Measurements from ENCODE around the gene IL1RAPL1. TPM values are rescaled to one million over a fixed set of nuclear protein-coding genes. Genes with fewer than 3 reads are reported as not detected.

IL1RAPL1 gene
- total RNA-seq, 4 donors from 2014 or later: 0.24 to 6.2 TPM; not detected in 2

DNA sequence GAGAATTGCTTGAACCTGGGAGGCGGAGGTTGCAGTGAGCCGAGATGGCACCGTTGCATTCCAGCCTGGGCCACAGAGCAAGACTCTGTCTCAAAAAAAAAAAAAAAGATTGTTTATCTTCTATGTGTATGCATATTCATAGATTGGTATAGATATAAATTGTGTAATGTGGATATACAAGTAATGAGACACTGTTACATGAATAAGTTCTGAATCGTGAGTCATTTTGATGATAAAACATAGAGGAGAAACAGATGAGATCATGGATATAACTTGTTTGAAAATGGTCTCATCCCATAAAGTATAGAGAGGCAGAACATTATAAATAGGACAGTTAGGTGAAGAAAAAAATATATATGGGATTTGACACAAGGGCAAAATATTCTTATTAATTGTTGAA is 628.0 kb downstream of the IL1RAPL1 start:
- no peak for TF ChIP-seq CTCF (IDR thresholded peaks at IDR 0.05)
- no peak for TF ChIP-seq POLR2A (IDR thresholded peaks at IDR 0.05)
- intact Hi-C loops (cut with DNase I; ENCODE audit: low total_unique reads): no loop called here
- Histone ChIP-seq H3K4me1 (no peaks in the 10 kb centered on the region), H3K4me3 (no peak overlapping the region), H3K27ac (no peak overlapping the region), H3K36me3 (no peaks in the 10 kb centered on the region), H3K27me3 (no peaks in the 10 kb centered on the region), H3K9me3 (no peaks in the 10 kb centered on the region)
- DNase-seq: no peak

- Histone ChIP-seq H3K36me3 (no peaks in the 10 kb centered on the region), H3K4me1 (no peaks in the 10 kb centered on the region), H3K4me3 (no peak overlapping the region), H3K9me3 (no peaks in the 10 kb centered on the region), H3K27me3 (no peaks in the 10 kb centered on the region), H3K27ac (no peak overlapping the region)
- intact Hi-C loops (cut with DNase I; ENCODE audit: low total_unique reads): no loop called here
- DNase-seq: no peak
- TF ChIP-seq CTCF (IDR thresholded peaks at IDR 0.05) (no peak), POLR2A (IDR thresholded peaks at IDR 0.05) (no peak)
Observed at GRCh38 chrX:29225670-29226069, 638.4 kb downstream of the IL1RAPL1 start.

GRCh38 chrX:29229802-29230201 is 642.6 kb downstream of the IL1RAPL1 start:
- intact Hi-C loops (cut with DNase I; ENCODE audit: low total_unique reads): no loop called here

DNA sequence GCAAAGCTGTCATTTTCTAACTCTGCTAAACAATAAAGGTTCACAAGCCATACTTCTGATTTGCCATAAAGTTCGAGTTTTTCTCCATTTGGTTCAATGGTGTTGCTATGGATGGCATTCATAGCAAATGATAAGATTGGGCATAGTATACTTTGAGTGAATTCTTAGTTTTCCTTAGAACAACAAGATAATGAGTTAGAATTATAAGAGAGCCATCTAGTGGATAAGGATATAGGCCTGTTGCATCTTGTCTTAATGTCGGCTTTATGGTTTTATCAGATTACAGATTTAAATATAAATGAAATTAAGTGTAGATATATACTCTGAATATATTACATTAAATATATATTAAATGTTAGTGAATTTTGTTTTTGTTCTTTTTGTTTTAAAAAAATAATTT is 644.6 kb downstream of the IL1RAPL1 start:
- TF ChIP-seq POLR2A (IDR thresholded peaks at IDR 0.05) (no peak), CTCF (IDR thresholded peaks at IDR 0.05) (no peak)
- intact Hi-C loops (cut with DNase I; ENCODE audit: low total_unique reads): no loop called here
- DNase-seq: no peak
- H3K36me3 ChIP-seq: no peaks in the 10 kb centered on the region
- H3K27me3 ChIP-seq: no peaks in the 10 kb centered on the region
- no peaks in the 10 kb centered on the region for H3K9me3 ChIP-seq
- no peaks in the 10 kb centered on the region for H3K4me1 ChIP-seq
- H3K4me3 ChIP-seq: no peak overlapping the region
- no peak overlapping the region for H3K27ac ChIP-seq

More at GRCh38 chrX:29229802-29230201, 642.6 kb downstream of the IL1RAPL1 start:
- Histone ChIP-seq H3K27me3 (no peaks in the 10 kb centered on the region), H3K4me1 (no peaks in the 10 kb centered on the region), H3K4me3 (no peak overlapping the region), H3K9me3 (no peaks in the 10 kb centered on the region), H3K27ac (no peak overlapping the region), H3K36me3 (no peaks in the 10 kb centered on the region)
- TF ChIP-seq POLR2A (IDR thresholded peaks at IDR 0.05) (no peak), CTCF (IDR thresholded peaks at IDR 0.05) (no peak)
- no peak for DNase-seq

DNA sequence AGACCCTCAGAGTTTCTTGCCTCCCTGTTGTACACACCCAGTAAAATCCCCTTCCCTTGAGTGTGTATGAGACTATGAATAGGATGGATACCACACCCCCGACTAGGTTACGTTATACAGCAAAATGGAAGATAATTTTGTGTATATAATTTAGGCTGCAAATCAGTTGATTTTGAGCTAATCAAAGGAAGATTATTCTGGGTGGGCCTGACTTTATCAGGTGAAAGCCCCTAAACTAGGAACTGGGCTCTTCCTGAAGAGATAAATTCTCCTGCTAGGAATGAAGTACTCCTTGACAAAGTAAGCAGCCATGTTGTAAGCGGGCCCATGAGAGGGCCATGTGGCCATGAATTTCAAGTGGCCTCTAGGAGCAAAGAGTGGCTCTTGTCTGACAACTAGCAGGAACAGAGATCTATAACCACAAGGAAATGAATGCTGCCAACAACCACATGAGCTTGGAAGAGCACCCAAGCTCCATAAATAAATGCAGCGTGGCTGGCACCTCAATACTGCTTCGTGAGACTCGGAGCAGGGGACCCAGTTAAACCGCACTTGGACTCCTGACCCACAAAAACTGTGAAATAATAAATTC is 646.4 kb downstream of the IL1RAPL1 start:
- Histone ChIP-seq H3K27ac (no peak overlapping the region), H3K4me1 (no peaks in the 10 kb centered on the region), H3K4me3 (no peak overlapping the region), H3K36me3 (no peaks in the 10 kb centered on the region), H3K9me3 (no peaks in the 10 kb centered on the region), H3K27me3 (peaks cover 0 to 4% of the 10 kb centered on the region in 2 donors)
- DNase-seq: no peak
- intact Hi-C loops (cut with DNase I; ENCODE audit: low total_unique reads): no loop called here
- TF ChIP-seq CTCF (IDR thresholded peaks at IDR 0.05) (no peak), POLR2A (IDR thresholded peaks at IDR 0.05) (no peak)
